HL-60 (cell line): ENCODE measurements around the gene FTO.

Experiments used
- DNase-seq, 2 experiments: peaks; one replicate each; pipeline ENCODE4 v3.0.0-alpha.2; 2010 to 2020; ENCODE audit warnings: low read depth in 1 of 2, low spot score in 1 of 2
- H3K27ac ChIP-seq: fragments of 250-450 bp; sonication (Bioruptor Pico); replicated peaks from 2 replicates; pipeline ENCODE4 v1.5.1; 2020; ENCODE audit warnings: mild to moderate bottlenecking, moderate library complexity
- H3K27me3 ChIP-seq: fragments of 250-450 bp; sonication (Bioruptor Pico); 2 replicates; pipeline ENCODE4 v1.5.1; 2021; ENCODE audit warnings: mild to moderate bottlenecking, moderate library complexity; ENCODE audit not compliant: insufficient read depth, poor library complexity, severe bottlenecking
- H3K4me3 ChIP-seq: replicated peaks from 2 replicates; pipeline ENCODE4 v1.5.1; 2011; ENCODE audit warnings: mild to moderate bottlenecking, control low read depth, low read length; ENCODE audit not compliant: insufficient read depth
- CTCF ChIP-seq: IDR thresholded peaks from one replicate; pipeline ENCODE4 v1.5.1; 2011; ENCODE audit warnings: low read length, control low read depth, inconsistent platforms; ENCODE audit not compliant: insufficient read depth
- GABPA ChIP-seq: IDR thresholded peaks from 2 replicates; pipeline ENCODE4 v1.6.1; 2012; ENCODE audit warnings: low read depth
- POLR2AphosphoS5 ChIP-seq: IDR thresholded peaks from 2 replicates; pipeline ENCODE4 v1.6.1; 2012; ENCODE audit warnings: low read depth
- SPI1 ChIP-seq: IDR thresholded peaks from 2 replicates; pipeline ENCODE4 v1.6.1; 2012; ENCODE audit warnings: low read depth, mild to moderate bottlenecking, borderline replicate concordance
- TF ChIP-seq, protein P1 (sequence below): IDR thresholded peaks from 2 replicates; pipeline ENCODE4 v1.6.1; 2012; ENCODE audit warnings: low read depth; ENCODE audit not compliant: insufficient replicate concordance

The FTO gene

GRCh38 chr16:53898993-53899392 lies 195.0 kb downstream of the FTO start:
- no peaks in the 10 kb centered on the region for H3K27me3 ChIP-seq
- H3K27ac ChIP-seq: no peak overlapping the region
- no peak for DNase-seq
- H3K4me3 ChIP-seq: no peak overlapping the region
- TF ChIP-seq GABPA (no peak), SPI1 (no peak), CTCF (no peak), POLR2AphosphoS5 (no peak)
- TF ChIP-seq, protein P1, sequence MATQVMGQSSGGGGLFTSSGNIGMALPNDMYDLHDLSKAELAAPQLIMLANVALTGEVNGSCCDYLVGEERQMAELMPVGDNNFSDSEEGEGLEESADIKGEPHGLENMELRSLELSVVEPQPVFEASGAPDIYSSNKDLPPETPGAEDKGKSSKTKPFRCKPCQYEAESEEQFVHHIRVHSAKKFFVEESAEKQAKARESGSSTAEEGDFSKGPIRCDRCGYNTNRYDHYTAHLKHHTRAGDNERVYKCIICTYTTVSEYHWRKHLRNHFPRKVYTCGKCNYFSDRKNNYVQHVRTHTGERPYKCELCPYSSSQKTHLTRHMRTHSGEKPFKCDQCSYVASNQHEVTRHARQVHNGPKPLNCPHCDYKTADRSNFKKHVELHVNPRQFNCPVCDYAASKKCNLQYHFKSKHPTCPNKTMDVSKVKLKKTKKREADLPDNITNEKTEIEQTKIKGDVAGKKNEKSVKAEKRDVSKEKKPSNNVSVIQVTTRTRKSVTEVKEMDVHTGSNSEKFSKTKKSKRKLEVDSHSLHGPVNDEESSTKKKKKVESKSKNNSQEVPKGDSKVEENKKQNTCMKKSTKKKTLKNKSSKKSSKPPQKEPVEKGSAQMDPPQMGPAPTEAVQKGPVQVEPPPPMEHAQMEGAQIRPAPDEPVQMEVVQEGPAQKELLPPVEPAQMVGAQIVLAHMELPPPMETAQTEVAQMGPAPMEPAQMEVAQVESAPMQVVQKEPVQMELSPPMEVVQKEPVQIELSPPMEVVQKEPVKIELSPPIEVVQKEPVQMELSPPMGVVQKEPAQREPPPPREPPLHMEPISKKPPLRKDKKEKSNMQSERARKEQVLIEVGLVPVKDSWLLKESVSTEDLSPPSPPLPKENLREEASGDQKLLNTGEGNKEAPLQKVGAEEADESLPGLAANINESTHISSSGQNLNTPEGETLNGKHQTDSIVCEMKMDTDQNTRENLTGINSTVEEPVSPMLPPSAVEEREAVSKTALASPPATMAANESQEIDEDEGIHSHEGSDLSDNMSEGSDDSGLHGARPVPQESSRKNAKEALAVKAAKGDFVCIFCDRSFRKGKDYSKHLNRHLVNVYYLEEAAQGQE: no peak

DNA sequence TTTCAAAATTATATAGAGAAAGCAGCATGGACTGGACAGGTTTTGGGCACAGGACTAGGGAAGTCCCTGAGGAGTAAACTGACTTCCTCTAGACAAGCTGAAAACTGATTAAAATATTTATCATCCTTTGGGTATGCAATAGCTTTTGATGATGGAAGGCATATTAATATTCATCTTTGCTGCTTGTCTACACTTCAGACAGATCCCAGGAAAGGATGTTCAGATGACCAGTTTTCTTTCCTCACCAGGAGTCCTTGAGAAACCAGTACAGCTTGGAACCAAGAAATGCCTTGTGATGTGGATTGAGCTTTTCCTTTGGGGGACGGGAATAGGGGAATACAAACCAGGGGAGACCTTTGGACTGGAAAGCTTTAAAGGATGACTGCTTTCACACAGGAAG lies 195.5 kb downstream of the FTO start:
- Histone ChIP-seq H3K4me3 (no peak overlapping the region), H3K27ac (no peak overlapping the region)
- no peak for TF ChIP-seq POLR2AphosphoS5
- TF ChIP-seq CTCF: no peak
- no peak for TF ChIP-seq GABPA
- TF ChIP-seq SPI1: no peak
- TF ChIP-seq, protein P1: no peak

GRCh38 chr16:53900667-53901066 lies 196.7 kb downstream of the FTO start:
- no peak overlapping the region for H3K27ac ChIP-seq
- H3K27me3 ChIP-seq: no peaks in the 10 kb centered on the region
- no peak overlapping the region for H3K4me3 ChIP-seq
- TF ChIP-seq CTCF: no peak
- TF ChIP-seq, protein P1: no peak
- no peak for TF ChIP-seq GABPA
- no peak for DNase-seq

More for the DNA sequence above, 195.5 kb downstream of the FTO start:
- DNase-seq: no peak
- no peaks in the 10 kb centered on the region for H3K27me3 ChIP-seq
